HG02938 (cell line): Measurements from ENCODE around the gene FAM185A.
"Not testable (repeated sequence)": the region's sequence is repeated elsewhere in the genome, so short reads cannot be mapped to it uniquely, and the experiment has no call there.

ENCODE experiments used
- ATAC-seq: cut with Tn5 transposase; IDR thresholded peaks from one replicate; pipeline ENCODE4 v1.9.1; 2021; ENCODE audit warnings: mild to moderate bottlenecking, moderate library complexity; ENCODE audit not compliant: unreplicated experiment

The FAM185A gene

DNA sequence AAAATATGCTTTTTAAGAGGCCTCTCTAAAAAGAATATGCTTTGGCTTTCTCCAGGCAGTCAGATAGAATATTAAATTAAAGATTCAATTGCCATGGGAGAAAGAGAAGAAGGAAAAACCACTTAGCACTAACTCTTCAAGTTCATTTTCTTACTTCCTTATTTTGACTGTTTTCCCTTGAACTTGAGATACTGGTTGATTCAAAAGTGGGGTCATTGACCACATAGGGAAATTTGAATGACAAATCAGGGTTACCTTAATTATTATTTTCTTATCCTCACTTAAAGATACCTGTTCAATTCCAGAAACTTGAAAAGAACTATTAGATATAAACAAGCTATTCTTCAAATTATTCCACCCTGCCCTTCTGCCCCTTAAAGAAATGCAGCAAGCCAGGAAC is 27.4 kb downstream of the FAM185A start:
- not testable (repeated sequence) for ATAC-seq

DNA sequence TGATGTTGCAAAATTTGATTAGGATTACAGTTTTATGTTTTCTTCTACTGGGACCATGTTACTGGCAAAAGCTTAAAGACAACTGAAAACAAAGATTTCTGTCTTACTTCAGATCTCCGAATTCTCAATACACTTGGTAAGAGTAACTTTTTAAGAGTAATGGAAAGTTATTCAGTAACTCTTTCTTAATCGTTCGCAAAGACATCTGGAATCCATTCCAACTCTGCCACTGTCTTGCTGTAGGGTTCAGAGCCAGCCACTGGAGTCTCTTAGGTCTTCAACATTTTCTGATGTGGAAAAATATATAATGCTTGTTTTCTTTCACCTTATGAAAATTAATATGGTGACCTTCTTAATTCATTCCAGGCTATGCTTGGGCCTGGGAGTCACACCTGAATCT is 29.9 kb downstream of the FAM185A start:
- ATAC-seq = not testable (repeated sequence)

DNA sequence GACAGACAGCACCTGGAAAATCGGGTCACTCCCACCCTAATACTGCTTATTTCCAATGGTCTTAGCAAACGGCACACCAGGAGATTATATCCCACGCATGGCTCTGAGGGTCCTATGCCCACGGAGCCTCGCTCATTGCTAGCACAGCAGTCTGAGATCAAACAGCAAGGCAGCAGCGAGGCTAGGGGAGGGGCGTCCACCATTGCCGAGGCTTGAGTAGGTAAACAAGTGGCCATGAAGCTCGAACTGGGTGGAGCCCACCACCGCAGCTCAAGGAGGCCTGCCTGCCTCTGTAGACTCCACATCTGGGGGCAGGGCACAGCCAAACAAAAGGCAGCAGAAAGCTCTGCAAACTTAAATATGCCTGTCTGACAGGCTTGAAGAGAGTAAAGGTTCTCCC is 32.1 kb downstream of the FAM185A start:
- not testable (repeated sequence) for ATAC-seq

DNA sequence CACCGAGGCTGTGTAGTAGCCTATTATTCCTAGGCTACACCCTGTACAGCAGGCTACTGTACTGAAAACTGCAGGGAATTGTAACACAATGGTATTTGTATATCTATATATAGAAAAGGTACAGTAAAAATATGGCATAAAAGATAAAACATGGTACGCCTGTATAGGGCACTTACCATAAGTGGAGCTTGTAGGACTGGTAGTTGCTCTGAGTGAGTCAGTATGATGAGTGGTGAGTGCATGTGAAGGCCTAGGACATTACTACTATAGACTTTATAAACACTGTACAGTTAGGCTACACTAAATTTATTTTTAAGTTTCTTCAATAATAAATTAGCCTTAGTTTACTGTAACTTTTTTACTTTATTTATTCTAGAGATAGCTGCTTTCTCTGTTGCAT is 40.0 kb downstream of the FAM185A start:
- ATAC-seq = not testable (repeated sequence)

DNA sequence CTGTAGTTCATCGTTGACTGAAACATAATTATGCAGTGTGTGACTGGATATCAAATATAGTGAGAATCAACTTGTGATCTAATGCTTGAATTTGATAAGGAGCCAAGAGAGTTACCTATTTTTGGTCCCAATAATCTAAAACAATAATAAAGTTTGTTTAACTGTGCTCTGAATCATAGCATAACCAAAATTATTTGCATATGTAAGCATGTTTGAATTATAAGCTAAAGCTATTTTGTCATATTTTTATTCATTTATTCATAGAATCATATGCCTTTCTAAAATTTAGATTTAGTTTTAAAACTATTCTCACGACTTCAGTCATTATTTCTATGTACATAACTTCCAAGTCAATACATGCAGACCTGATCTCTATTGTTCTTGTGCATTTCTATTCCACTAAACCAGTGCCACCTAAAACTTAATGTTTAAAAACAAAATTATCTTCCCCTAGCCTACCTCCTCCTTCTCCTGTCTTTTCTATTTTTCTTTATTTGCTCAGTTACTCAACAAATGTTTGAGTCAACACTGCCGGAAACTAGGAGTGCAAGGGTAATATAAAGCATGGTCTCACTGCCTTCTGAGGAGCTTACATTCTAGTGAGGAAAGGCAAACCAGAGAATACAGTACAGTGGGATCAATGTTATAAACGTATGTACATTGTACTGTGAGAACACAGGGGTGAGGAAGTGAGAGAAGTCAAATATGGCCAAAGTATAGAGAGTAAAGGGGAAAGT is 41.7 kb downstream of the FAM185A start:
- ATAC-seq = not testable (repeated sequence)

DNA sequence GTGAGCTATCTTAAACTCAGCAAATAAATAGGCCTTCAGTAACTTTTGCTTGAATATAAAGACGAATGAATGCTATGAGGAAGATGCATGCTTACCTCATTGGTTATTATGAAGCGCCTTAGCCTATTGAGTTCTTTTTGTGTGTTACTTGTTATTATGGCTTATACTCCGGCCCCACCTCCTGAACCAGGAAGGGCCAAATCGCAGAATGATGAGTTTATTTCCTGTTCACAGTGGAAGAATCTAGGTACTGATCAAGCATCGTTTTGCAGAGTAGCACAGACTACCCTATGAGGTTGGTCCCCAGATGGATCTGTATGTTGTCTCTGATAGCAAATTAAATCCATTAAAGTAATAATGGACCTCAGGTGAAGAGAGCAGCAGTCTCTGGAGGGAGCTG is 42.6 kb downstream of the FAM185A start:
- ATAC-seq = not testable (repeated sequence)

DNA sequence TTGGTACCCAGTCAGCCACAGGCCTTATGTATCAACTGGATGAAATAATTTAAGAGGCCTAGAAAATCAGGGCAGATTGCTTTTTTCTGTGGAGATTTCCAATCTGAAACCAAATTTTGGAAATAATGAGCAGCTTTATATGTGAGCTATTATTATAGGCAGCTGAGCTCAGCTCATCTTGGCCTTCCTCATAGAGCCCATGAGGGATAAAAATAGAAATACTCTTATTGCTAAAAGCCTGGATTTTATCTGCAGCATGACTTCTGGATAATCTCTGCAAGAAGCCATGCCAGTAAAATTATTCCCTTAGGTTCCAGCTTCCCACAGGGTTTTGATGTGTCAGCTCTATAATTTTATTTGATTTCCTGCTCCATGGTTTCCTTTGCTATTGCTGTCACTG is 43.0 kb downstream of the FAM185A start:
- not testable (repeated sequence) for ATAC-seq

DNA sequence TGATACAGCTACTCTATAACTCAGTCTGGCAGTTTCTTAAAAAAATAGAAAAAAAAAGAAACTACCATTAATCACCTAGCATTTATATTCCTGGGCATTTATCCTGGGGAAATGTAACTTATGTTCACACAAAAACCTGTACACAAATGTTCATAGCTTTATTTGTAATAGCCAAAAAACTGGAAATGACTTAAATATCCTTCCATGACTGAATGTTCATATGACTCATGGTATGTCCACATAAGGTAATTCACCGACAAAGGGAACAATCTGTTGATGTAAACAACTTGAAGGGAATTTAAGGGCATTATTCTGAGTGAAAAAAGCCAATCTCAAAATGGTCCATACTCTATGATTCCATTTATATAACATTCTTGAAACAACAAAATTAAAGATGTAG is 45.8 kb downstream of the FAM185A start:
- not testable (repeated sequence) for ATAC-seq

DNA sequence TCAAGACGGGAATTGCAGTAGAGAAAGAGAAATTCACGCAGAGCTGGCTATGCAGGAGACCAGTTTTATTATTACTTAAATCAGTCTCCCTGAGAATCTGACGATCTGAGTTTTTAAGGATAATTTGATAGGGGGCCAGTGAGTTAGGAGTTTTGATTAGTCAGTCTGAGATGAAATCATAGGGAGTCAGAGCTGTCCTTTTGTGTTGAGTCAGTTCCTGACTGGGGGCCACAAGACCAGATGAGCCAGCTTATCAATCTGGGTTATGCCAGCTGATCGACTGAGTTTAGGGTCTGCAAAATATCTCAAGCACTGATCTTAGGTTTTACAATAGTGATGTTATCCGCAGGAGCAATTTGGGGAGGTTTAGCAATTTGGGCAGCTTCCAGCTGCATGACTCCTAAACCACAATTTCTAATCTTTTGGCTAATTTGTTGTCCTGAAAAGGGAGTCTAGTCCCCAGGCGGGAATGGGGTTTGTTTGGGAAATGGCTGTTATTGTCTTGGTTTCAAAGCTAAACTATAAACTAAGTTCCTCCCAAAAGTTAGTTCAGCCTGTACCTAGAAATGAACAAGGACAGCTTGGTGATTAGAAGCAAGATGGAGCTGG is 47.3 kb downstream of the FAM185A start:
- not testable (repeated sequence) for ATAC-seq

DNA sequence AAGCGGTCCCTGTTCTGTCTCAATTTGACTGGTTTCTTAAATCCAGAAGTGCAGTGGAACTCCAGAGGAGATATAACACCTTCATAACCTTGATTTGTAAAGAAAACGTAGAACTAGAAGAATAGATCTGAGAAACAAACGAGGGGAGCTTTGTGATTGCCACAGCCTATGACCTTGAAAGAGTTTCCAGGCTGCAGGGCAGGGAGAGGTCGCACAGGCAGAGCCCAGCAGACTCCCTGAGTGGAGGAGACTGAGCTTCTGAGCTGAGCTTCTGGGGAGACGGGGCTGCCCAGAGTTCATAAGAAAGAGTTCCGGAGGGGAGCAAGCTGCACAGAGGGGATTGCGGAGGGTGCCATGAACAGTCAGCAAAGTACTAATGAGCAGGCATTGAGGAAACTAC is 57.8 kb downstream of the FAM185A start:
- no peak for ATAC-seq

DNA sequence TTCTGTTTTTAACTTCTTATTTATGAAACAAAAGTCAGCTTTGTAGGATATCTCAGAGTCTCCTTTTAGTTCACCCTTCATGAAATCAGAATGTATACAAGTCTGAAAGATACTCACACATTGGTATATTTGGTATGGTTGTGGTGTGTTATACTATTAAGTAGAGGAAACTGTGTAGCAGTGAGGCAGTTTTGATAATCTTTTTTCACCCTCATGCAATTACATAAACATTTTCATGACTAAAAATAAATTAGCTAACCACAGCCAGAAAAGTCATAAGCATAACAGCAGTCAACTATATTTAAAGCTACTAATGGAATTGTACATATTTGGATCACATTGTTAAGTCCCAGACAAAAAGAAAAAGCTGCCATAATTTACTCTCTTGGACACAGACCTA is 62.1 kb downstream of the FAM185A start:
- ATAC-seq = no peak

DNA sequence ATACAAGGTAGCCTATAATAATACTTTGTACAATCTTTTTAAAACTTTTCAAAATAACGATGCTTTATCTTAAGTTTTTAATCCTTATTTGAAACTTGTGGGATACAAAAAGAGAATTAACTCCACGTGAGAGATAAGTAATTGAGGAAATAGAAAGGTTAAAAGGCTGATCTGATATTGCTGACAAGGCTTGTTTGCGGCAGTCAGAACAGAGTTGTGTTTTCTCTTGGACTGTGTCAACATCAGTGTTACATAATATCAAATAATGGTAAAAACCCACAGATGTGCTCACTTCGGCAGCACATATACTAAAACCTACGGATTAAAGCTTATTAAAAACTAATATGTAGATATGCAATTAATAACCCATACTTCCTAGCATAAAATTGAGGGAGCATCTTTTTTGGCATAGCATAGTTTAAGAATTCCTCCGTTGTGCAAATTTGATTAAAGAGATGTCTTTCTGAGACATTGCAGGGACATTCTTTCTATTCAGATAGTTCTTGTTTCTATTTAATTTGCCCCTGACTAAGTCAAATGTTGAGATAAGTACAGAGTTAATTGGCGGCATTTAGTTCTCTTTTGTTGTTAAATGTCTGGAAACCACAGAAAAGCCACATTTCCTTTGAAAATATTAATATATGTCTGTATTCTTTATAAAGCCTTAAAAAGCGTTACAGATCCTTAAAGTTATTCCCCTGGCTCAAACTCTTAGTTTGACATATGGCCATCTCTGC is 63.3 kb downstream of the FAM185A start:
- ATAC-seq = no peak

DNA sequence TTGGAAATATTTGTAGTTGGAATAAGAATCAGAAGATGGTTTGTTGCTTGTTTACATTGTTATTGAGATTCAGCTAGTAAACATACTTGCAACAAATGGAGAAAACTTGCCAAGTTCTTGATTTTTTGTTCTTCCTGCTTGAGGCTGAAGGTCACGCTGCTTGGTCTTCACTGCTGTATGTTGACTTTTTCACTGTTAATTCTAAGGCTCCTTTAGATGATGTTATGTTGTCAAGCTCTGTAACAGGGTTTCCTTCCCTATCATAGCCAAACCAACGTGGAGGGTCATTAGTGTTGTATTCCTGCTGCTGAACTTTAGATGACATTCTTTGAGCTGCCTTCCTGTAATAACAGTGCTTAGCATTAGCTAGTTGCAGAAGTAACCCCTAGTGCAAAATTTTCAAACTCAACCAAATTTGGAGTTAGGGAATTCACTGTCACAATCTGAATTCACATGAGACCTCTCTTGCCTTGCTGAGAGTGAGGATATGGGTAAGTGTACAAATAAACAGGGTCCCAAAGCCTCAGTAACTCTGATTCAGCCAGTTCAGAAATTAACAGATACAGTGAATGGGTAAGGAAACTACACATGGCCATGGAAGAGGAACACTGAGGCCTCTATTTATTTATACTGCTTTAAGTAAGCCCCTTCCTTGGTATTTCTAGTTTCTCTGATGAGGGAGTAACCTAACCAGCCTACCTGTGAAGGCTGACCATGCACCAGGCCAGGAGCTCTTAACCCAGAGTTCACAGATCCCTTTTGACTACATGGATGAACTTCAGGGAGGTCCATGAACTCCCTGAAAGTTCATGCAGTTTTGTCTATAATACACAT is 64.6 kb downstream of the FAM185A start:
- ATAC-seq = no peak

DNA sequence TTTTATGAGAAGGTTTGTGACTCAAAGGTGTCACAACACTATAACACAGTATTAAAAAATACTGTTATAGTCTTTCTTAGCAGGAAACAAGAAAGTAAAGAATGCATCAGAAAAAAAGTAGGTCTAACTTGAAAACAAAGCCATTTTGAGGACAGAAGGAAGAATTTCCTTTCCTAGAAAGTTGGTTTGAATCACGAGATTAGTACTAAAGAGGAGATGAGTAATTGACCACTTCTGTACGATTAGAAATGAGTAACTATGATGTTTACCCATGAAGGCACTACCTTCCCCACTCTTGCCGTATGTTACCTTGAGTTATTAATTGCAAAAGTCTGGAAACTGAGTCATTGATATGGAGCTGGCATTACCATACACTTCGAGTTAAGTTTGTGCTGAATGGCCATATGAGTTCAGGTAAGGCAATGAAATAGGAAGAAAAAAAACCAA is 65.2 kb downstream of the FAM185A start:
- ATAC-seq = no peak

DNA sequence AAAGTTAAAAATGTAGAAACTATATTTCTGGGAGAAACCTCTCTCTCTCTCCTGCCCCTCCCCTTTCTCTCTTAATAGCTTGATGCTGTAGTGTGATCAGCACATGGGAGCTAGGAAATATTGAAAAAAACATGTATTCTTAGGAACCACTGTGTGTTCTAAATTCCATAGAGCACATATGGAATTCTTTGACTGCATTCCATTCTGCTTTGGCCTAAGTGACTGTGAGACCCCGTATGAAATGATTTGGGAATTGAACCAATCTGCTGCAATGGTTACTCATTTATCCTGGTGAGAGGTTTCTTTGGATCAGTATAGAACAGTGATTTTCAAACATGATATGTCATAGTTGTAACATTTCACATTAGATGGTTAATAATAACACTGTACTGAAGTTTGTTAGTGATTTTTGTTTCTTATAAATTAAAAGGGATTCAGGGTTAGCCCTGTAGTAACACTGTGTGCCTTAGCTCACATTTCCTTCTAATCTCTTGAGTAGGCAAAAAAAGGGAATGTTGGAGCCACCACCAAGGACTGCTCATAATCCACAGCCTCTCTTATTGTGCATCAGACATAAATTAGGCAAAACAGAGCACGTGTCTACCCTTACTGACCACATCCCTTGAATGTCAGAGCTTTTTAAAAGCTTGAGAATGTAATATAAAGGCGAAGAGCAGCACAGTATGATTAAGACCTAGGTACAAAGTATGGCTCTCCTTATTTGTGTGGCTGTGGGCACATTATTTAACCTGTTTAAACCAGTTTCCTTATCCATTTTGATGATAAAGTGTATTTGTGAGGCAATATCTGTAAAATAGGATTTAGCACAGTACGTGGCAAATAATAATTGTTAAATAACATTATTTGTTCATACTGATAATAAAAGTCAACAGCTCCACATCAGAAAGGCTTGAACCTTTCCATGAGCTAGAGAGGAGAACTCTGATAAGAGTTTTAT is 69.1 kb downstream of the FAM185A start:
- ATAC-seq = no peak

DNA sequence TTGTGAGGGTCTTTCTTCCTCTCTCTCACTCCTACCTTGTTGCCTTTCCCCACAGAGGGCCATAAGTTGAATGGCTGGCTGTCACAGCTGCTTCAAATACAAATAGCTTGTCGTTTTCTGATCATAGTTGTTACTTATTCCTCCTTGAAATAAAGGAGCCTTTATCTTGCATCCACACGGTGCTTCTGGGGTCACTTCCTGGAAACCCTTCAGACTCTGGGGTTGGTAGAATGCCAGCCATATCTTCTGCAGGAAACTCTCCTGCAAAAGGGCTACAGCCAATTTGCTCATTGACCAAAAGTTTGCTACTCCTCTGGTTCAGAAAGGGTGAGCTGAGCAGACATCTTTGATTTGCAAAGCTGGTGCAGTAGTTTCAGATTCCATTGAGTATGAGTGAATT is 70.4 kb downstream of the FAM185A start:
- no peak for ATAC-seq

DNA sequence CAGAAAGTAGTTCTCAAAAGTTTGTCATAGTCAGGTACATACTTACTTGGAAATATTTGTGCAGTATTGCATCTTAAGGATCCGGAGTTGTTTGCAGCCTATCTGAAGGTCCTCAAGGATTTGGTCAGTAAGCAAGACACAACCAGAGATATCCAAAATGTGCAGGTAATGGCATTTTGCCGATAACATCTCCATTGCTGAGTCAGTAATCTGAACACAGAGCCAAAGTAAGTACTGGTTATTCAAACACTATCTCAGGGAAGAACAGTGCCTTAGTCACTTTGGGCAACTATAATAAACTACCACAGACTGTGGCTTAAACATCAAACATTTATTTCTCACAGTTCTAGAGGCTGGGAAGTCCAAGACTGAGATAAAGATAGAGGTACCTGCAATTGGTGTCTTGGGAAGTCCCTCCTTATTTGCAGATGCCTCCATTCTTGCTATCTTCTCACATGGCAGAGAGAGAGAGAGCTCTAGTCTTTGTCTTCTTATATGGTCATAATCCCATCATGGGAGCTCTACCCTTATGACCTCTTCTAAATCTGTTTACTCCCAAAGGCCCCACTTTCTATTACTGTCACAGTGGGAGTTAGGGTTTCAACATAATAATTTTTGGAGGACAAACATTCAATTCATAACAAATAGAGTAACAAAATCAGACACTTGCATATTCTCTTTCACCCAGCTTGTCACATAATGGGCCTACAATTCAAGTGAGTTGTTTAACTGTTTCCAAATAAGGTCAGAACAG is 73.4 kb downstream of the FAM185A start:
- no peak for ATAC-seq

DNA sequence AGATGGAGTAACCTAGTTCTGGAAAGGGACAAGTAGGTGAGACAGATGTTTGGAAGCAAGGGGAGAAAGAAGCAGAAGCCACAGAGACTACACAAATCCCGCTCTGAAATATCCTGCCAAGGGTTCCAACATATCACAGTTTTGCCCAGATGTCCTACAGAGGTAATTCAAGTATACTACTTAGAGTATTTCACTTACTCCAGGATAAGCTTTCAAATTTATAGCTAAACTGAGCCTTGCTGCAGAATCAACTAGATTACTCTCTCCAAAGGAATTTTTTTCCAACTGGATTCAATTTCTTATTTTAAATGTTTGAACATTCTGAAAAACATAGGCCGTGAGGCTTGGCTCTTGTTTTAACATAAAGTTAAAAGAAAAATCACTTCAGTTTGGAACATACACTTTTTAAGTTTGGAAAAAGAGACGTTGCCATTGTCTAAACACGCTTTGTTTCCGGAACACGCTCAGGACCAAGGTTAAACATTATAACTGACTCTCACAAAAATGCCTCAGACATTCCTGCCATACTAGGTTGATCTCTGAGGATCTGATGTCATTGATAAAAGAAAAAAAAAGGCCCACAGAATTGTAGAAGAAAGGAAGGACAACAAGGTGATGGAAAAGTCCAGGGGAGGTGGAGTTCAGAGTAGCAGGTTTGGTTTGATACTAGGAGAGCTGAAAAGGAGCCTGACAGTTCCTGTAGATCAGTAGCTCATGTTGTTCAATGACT is 74.8 kb downstream of the FAM185A start:
- no peak for ATAC-seq

DNA sequence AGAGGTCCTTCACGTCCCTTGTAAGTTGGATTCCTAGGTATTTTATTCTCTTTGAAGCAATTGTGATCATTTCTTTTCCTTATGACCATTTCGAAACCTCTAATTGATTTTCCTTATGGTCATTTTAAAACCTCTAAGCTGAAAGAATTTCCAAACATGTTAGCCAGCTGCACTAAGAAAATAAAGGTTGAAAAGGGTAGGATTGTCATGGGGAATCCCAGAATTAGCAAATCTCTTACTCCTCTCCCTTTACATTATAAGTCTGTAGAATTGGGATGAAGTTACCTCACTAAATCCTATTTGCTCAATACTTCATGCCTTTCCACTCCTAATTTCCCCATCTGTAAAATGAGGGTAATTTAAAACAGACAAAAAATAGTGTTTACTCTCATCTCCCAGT is 79.5 kb downstream of the FAM185A start:
- ATAC-seq = no peak
